Hepatocyte (in vitro differentiated cells): ENCODE data around the gene ADPRH.

Experiments used
- CTCF ChIP-seq: fragments of 200-600 bp; sonication (generic); IDR thresholded peaks from 2 replicates; pipeline ENCODE4 v1.5.1; 2016; ENCODE audit warnings: antibody characterized with exemption, mild to moderate bottlenecking; ENCODE audit not compliant: poor library complexity
- EZH2 ChIP-seq: fragments of 200-600 bp; sonication (generic); IDR thresholded peaks from 2 replicates; pipeline ENCODE4 v1.6.1; 2016; ENCODE audit warnings: antibody characterized with exemption, mild to moderate bottlenecking, borderline replicate concordance

GRCh38 chr3:119557877-119558269, 21.4 kb upstream of the ADPRH start:
- no peak for TF ChIP-seq CTCF
- TF ChIP-seq EZH2 = no peak
